Activated CD4-positive, alpha-beta T cell treated with anti-CD3 and anti-CD28 coated beads, Interleukin-2, amount 50 U/mL, for 1 hour (primary cell): ENCODE measurements around the gene DIS3L2.
"Not testable (repeated sequence)": the region's sequence is repeated elsewhere in the genome, so short reads cannot be mapped to it uniquely, and the experiment has no call there.

ENCODE experiments used
- DNase-seq: peaks from one replicate; pipeline ENCODE4 v3.0.0-alpha.2; 2020

DIS3L2 gene

GRCh38 chr2:232061265-232061664 lies 99.8 kb downstream of the DIS3L2 start:
- DNase-seq = no peak

GRCh38 chr2:232073026-232073425 lies 111.5 kb downstream of the DIS3L2 start:
- no peak for DNase-seq

GRCh38 chr2:232073699-232074098 lies 112.2 kb downstream of the DIS3L2 start:
- DNase-seq = no peak

- no peak for DNase-seq
These were observed 113.6 kb downstream of the DIS3L2 start for GRCh38 chr2:232075080-232075479.

GRCh38 chr2:232075859-232076258 lies 114.3 kb downstream of the DIS3L2 start:
- DNase-seq = no peak

GRCh38 chr2:232076272-232076671 lies 114.8 kb downstream of the DIS3L2 start:
- no peak for DNase-seq

- DNase-seq = no peak
These were observed 115.2 kb downstream of the DIS3L2 start for GRCh38 chr2:232076736-232077135.

- no peak for DNase-seq
These were observed 123.7 kb downstream of the DIS3L2 start for GRCh38 chr2:232085164-232085563.

GRCh38 chr2:232085826-232086425 lies 124.4 kb downstream of the DIS3L2 start:
- no peak for DNase-seq

- DNase-seq = no peak
These were observed 127.3 kb downstream of the DIS3L2 start for GRCh38 chr2:232088771-232089170.

- no peak for DNase-seq
These were observed 132.7 kb downstream of the DIS3L2 start for GRCh38 chr2:232094201-232094600.

- no peak for DNase-seq
These were observed 133.4 kb downstream of the DIS3L2 start for GRCh38 chr2:232094883-232095282.

- DNase-seq = no peak
These were observed 135.7 kb downstream of the DIS3L2 start for GRCh38 chr2:232097260-232097659.

- DNase-seq = no peak
These were observed 136.2 kb downstream of the DIS3L2 start for GRCh38 chr2:232097758-232098157.

GRCh38 chr2:232102380-232102779 lies 140.9 kb downstream of the DIS3L2 start:
- DNase-seq = no peak

- DNase-seq = no peak
These were observed 141.7 kb downstream of the DIS3L2 start for GRCh38 chr2:232103140-232103737.

- DNase-seq = no peak
These were observed 142.6 kb downstream of the DIS3L2 start for GRCh38 chr2:232104076-232104646.

GRCh38 chr2:232111551-232111950 lies 150.0 kb downstream of the DIS3L2 start:
- no peak for DNase-seq

- no peak for DNase-seq
These were observed 152.3 kb downstream of the DIS3L2 start for GRCh38 chr2:232113821-232114220.

- DNase-seq = not testable (repeated sequence)
These were observed 154.3 kb downstream of the DIS3L2 start for GRCh38 chr2:232115728-232116361.

GRCh38 chr2:232116852-232117251 lies 155.3 kb downstream of the DIS3L2 start:
- DNase-seq = no peak

GRCh38 chr2:232117413-232117812 lies 155.9 kb downstream of the DIS3L2 start:
- no peak for DNase-seq

- no peak for DNase-seq
These were observed 159.4 kb downstream of the DIS3L2 start for GRCh38 chr2:232120911-232121310.

- DNase-seq = no peak
These were observed 162.8 kb downstream of the DIS3L2 start for GRCh38 chr2:232124309-232124708.
